C4-2B (cell line): ENCODE measurements around the gene ZNF672.

ENCODE experiments used
- H3K27ac ChIP-seq: fragments of 450-650 bp; 2 replicates; pipeline ENCODE4 v1.5.1; 2017
- CTCF ChIP-seq: fragments of 450-650 bp; conservative IDR thresholded peaks from 2 replicates; pipeline ENCODE4 v1.5.1; 2017; ENCODE audit warnings: mild to moderate bottlenecking
- ZFX ChIP-seq: fragments of 450-650 bp; IDR thresholded peaks from 2 replicates; pipeline ENCODE4 v1.6.1; 2017

The ZNF672 gene

GRCh38 chr1:248810000-248810726, 27.9 kb upstream of the ZNF672 start:
- TF ChIP-seq CTCF (no peak), ZFX (no peak)
- no peak overlapping the region for H3K27ac ChIP-seq

GRCh38 chr1:248810727-248811513, 27.1 kb upstream of the ZNF672 start:
- TF ChIP-seq CTCF (no peak), ZFX (no peak)
- no peak overlapping the region for H3K27ac ChIP-seq

- H3K27ac ChIP-seq = no peak overlapping the region
- no peak for TF ChIP-seq ZFX
- no peak for TF ChIP-seq CTCF
Observed at GRCh38 chr1:248811514-248812490, 26.2 kb upstream of the ZNF672 start.

- TF ChIP-seq CTCF (no peak), ZFX (no peak)
- no peak overlapping the region for H3K27ac ChIP-seq
Observed at GRCh38 chr1:248812736-248813425, 25.1 kb upstream of the ZNF672 start.

GRCh38 chr1:248813546-248813945, 24.5 kb upstream of the ZNF672 start:
- TF ChIP-seq CTCF (no peak), ZFX (no peak)
- no peak overlapping the region for H3K27ac ChIP-seq

- TF ChIP-seq ZFX (no peak), CTCF (no peak)
- no peak overlapping the region for H3K27ac ChIP-seq
Observed at GRCh38 chr1:248814351-248814750, 23.7 kb upstream of the ZNF672 start.
